Mesodermal cell (in vitro differentiated cells): ENCODE data around the gene CDKN1A.

Source experiments
- H3K27ac ChIP-seq: 2 replicates; pipeline ENCODE4 v1.7.0; 2013; ENCODE audit warnings: mild to moderate bottlenecking, low read depth, low read length, moderate library complexity; ENCODE audit not compliant: severe bottlenecking
- H3K36me3 ChIP-seq: 2 replicates; pipeline ENCODE4 v1.7.1; 2013; ENCODE audit warnings: mild to moderate bottlenecking, low read length, moderate library complexity; ENCODE audit not compliant: control insufficient read depth, insufficient read depth
- H3K4me1 ChIP-seq: one replicate; pipeline ENCODE4 v1.7.1; 2013; ENCODE audit warnings: mild to moderate bottlenecking, low read length; ENCODE audit not compliant: insufficient read depth, control insufficient read depth, poor library complexity, severe bottlenecking
- H3K4me3 ChIP-seq: 2 replicates; pipeline ENCODE4 v1.7.0; 2013; ENCODE audit warnings: low read length, control low read depth, mild to moderate bottlenecking; ENCODE audit not compliant: insufficient read depth, poor library complexity, severe bottlenecking; ENCODE audit errors: extremely low read depth
- H3K9me3 ChIP-seq: 2 replicates; pipeline ENCODE4 v1.7.1; 2013; ENCODE audit warnings: mild to moderate bottlenecking, low read length, moderate library complexity; ENCODE audit not compliant: control insufficient read depth
- WGBS, 2 experiments: methylation state at CpG; one replicate each; pipeline ENCODE4 v1.1.5; 2013; ENCODE audit warnings: missing lambda C conversion rate in 2 of 2; ENCODE audit not compliant: insufficient coverage in 2 of 2; 5-methylcytosine and 5-hydroxymethylcytosine counted together

The CDKN1A gene

DNA sequence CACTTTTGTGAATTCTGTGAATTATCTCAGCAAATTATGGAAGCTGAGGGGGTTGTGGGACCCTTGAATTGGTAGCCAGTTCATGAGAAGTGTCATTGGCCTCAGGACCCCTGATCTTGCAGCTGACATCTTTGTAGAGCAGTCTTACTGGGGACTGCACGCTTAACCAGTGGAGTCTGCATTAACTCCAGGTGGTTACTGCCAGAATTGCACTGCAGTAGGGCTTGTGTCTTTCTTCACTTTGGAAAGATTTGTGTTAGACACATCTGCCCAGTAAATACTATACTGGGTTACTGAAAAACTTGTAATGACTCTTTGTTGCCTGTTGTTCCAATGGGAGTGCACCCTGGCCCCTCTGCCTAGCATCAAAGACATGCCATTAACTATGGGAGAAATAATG, 21.2 kb upstream of the CDKN1A start:
- Histone ChIP-seq H3K27ac (no peak overlapping the region), H3K36me3 (no peaks in the 10 kb centered on the region), H3K4me1 (no peaks in the 10 kb centered on the region), H3K9me3 (no peaks in the 10 kb centered on the region), H3K4me3 (no peak overlapping the region)
- WGBS, 2 experiments = 80% methylated on average over 1 of the region's 1 CpG; no CpG with 5 or more reads in 1 of the 2 experiments

DNA sequence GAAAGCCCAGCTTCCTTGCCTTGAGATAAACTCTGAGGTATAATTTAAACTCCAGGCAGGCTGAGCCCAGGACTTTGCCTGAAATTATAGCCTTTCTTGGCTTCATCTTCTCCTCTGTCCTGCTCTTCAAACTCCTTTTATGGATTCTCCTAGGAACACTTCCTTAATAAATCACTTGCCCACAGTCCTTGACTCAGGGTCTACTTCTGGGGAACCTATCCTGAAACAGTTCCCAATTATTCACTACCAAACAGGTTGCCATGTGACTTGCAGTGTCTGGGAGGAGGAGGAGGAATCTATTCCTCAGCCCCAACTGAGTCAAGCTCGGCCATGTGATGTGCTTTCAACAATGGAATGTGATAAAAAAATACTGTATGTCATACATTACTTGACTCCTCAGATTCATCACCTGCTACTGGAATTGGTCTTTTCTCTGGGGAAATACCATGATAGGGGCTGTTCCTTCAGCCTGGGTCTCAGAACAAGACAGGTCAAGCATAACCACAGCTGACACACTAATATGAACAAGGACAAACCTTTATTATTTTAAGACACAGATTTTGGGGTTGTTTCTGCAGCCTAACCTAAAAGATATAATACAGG, 20.5 kb upstream of the CDKN1A start:
- Histone ChIP-seq H3K4me3 (no peak overlapping the region), H3K27ac (no peak overlapping the region), H3K4me1 (peaks cover 3% of the 10 kb centered on the region), H3K9me3 (no peaks in the 10 kb centered on the region), H3K36me3 (no peaks in the 10 kb centered on the region)
- WGBS, 2 experiments = no CpG with 5 or more reads among the region's 1 CpG

DNA sequence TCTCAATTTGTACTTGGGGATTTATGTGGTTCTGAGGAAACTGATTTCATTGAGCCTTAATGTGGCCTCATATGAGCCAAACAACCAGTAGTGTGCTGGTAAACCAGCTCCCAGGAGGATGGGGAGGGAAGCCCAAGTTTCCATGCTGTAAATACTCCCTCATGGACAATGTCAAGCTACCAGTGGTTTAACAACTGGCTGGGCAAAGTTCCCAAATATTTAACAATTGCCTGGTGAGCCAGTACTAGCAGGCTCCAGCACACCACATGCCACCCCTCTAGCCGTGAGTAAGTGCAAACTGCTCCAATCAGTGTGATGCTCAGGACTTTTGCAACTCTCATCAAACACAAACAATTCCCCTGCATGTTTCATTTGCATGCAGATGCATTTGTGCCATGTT, 19.2 kb upstream of the CDKN1A start:
- no peaks in the 10 kb centered on the region for H3K9me3 ChIP-seq
- WGBS, 2 experiments = 76 to 80% methylated on average over 1 of the region's 1 CpG
- H3K4me3 ChIP-seq = no peak overlapping the region
- H3K36me3 ChIP-seq = no peaks in the 10 kb centered on the region
- H3K27ac ChIP-seq = no peak overlapping the region
- H3K4me1 ChIP-seq = peaks cover 5% of the 10 kb centered on the region

DNA sequence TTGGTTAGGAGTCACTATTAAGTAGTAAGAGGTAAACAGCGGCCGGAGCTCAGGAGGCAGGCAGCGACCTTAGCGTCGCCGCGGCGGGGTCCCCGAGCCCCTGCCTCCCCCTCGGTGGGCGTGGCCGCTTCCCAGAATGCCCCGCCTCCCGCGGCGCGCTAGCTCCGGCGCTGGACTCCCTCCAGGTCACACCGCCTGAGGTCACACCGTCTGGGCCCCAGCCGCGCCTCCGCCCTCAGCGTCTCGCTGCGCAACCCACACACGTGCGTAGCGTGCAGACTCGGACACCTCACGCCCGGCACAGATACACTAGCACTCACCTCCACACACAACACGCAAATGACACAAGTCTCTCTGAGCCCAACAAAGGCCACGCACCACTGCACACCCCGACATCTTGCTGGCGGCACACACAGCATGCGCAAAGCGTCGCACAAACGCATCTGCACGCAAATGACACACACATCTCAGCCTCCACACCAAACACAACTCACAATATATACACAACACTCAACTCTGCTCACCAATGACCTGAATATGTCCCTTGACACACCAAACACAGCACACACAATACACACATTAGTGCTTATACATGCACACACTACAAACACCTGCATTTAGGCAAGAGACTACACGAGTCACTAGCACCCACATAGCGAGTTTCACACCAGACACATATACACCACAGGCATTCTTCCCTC, 17.6 kb upstream of the CDKN1A start:
- H3K4me1 ChIP-seq = peaks cover 5% of the 10 kb centered on the region
- no peak overlapping the region for H3K27ac ChIP-seq
- 89 to 90% methylated on average over 30 to 36 of the region's 44 CpGs for WGBS, 2 experiments
- no peaks in the 10 kb centered on the region for H3K9me3 ChIP-seq
- H3K4me3 ChIP-seq = no peak overlapping the region
- H3K36me3 ChIP-seq = no peaks in the 10 kb centered on the region

DNA sequence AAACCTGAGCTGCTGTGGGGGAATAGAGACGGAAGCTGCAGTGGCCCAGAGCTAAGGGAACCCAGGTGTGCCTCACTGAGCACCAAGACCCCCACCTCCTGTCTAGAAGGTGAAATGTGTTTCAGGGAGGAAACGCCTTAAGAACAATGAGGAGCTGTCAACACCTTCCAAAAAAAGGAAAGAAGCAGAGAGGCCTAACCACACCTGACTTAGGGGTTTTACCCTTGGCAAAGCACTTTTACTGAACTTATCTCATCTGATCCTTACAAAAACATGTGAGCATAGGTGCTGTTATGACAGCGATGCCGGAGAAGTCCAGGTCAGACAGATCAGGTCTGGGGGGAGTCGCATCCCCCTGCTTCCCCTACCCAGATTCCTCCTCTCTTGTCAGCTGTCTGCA, 16.1 kb upstream of the CDKN1A start:
- H3K4me1 ChIP-seq = peaks cover 17% of the 10 kb centered on the region
- H3K4me3 ChIP-seq = no peak overlapping the region
- no peaks in the 10 kb centered on the region for H3K9me3 ChIP-seq
- H3K36me3 ChIP-seq = no peaks in the 10 kb centered on the region
- H3K27ac ChIP-seq = no peak overlapping the region
- 91 to 92% methylated on average over 4 to 5 of the region's 5 CpGs for WGBS, 2 experiments

DNA sequence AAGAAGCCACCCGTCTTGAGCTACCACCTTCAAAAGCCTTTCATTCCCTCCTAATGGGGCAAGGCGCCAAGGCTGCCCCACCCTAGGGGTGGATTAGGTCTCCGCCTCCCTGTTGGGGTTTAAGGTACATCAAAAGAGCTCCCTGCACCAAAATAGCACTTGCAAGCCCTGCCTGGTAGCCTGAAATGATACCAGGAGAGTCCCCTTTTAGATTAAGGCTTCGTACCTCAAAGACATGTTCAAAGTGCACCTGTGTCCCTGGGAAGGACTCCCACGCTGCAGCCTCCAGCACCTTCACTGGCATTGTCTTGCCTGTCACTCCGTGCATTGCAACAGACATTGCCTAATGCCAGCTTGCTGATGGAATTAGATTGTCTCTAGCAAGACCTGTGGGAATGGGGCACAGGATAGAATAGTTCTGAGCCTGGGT, 15.7 kb upstream of the CDKN1A start:
- Histone ChIP-seq H3K4me3 (no peak overlapping the region), H3K9me3 (no peaks in the 10 kb centered on the region), H3K36me3 (no peaks in the 10 kb centered on the region), H3K4me1 (peaks cover 21% of the 10 kb centered on the region), H3K27ac (no peak overlapping the region)
- 66 to 82% methylated on average over 3 of the region's 6 CpGs for WGBS, 2 experiments

DNA sequence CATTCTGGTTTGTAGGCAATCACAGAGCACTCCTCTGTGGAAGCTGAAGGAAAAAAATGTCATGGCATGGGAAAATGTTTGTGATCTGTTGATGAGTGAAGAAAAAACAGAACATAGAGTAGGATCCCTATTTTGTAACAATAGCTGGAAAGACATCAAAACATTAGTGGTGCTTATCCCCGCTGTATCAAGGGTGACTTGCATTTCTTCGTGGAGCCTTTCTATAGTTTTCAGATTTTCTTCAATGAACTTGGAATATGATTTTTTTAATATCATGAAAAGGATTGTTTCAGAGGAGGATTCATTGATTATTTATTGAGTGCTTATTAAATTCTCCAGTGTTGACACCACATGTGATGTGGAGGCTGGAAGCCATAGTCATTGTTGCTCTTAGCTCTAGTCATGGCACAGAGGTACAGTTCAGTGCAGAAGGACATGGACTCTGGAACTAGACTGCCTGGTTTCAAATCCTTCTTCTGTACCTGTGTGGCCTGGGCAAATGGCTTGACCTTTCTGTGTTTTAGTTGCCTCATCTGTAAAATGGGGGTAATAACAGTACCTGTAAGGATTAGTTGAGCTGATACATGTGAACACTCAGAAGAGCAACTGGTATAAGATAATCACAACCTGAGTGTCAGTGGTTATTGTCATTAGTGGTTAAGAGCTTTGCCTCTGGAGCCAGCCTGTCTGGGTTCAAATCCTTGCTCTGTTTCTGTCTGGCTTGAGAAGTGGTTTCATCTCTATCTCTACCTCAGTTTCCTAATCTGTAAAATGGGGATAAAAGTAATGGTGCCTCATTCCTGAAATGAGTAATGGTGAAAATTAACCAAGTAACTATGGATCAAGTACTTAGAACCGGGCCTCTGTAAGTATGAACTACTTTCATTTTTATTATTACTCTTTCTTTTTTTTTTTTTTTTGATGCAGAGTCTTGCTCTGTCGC, 14.7 kb upstream of the CDKN1A start:
- peaks cover 25% of the 10 kb centered on the region for H3K4me1 ChIP-seq
- H3K27ac ChIP-seq = no peak overlapping the region
- WGBS, 2 experiments = 96 to 100% methylated on average over 3 of the region's 4 CpGs
- no peaks in the 10 kb centered on the region for H3K36me3 ChIP-seq
- no peaks in the 10 kb centered on the region for H3K9me3 ChIP-seq
- H3K4me3 ChIP-seq = no peak overlapping the region

DNA sequence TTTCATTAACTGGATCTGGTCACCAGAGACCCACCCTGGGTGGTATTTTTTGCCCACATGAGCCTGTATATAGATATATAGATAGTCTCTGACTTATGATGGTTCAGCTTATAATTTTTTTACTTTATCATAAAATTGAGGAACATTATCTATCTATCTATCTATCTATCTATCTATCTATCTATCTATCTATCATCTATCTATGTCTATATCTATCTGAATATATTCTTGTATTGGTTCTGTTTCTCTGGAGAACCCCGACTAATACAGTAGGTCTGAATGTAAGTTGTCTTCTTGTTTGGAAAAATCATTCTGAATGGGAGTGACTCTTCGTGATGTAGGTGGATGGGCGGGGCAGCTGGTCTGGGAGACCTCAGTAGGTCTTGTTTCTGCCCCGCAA, 13.3 kb upstream of the CDKN1A start:
- H3K4me1 ChIP-seq = peaks cover 25% of the 10 kb centered on the region
- WGBS, 2 experiments = 97 to 100% methylated on average over 2 to 3 of the region's 4 CpGs
- no peaks in the 10 kb centered on the region for H3K36me3 ChIP-seq
- no peak overlapping the region for H3K4me3 ChIP-seq
- no peaks in the 10 kb centered on the region for H3K9me3 ChIP-seq
- no peak overlapping the region for H3K27ac ChIP-seq

DNA sequence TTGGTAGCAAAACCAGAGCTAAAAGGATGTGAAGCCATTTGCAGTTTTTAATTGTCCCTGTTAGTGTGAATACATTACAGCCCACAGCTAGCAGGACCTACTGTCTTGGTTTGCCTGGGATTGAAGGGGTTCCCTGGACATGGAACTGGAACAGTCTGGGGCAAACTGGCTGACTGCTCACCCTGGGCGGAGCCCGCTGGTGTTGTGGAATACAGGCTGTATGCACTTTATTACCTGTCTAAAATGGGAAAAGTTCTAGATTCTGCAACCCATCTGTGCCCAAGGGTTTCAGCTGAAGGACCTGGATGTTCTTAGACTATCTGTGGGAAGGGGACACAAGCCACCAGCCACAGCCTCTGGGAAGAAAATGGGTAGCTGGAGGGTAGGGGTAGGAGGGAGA, 12.2 kb upstream of the CDKN1A start:
- Histone ChIP-seq H3K9me3 (no peaks in the 10 kb centered on the region), H3K27ac (peak overlapping the region; percentile 91), H3K4me3 (no peak overlapping the region), H3K4me1 (peaks cover 25% of the 10 kb centered on the region), H3K36me3 (no peaks in the 10 kb centered on the region)
- WGBS, 2 experiments = no CpG with 5 or more reads among the region's 2 CpGs

DNA sequence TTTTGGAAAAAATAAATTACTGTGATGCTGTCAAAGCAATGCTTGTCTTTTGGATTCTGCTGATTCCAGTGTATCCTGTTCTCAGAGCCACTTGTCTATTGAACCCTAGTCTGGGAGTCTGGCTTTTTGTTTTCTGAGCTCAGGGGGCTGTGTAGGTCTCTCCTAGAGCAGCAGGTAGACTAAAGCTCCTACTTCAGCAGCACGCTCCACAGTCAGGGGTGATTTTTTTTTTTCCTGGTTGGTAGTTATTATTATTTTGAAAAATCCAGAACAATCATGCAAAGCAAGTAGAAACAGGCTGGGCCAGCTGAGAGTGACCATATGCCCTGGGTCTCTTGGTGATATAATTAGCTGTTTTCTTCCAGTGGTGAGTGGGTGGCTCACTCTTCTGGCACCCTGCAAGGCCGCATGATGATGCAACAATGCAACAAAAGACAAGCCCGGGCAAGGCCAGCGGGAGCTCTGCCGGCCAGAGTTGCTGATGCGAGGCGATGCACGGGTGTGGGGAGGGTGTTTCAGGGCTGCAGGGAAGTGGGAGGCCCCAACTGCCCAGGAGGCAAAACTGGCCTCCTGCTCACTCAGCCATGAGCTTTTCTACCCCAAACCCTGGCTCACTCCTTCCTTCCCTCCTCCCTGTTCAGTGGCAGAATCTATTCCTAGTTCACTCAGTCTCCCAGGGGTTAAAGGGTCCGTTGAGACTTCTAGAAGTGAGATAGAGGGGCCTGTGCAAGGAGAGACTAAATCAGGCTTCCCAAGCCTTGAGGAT, 11.5 kb upstream of the CDKN1A start:
- 10% methylated on average over 4 of the region's 9 CpGs for WGBS, 2 experiments
- Histone ChIP-seq H3K27ac (peak overlapping the region; percentile 91), H3K9me3 (no peaks in the 10 kb centered on the region), H3K36me3 (no peaks in the 10 kb centered on the region), H3K4me3 (no peak overlapping the region), H3K4me1 (peaks cover 28% of the 10 kb centered on the region)
